CD4-positive, alpha-beta T cell treated with Interferon gamma for 1 hour (primary cell): Measurements from ENCODE around the gene TRIML1.

Source experiments
- DNase-seq: peaks from one replicate; pipeline ENCODE4 v3.0.0-alpha.2; 2020

The TRIML1 gene, protein sequence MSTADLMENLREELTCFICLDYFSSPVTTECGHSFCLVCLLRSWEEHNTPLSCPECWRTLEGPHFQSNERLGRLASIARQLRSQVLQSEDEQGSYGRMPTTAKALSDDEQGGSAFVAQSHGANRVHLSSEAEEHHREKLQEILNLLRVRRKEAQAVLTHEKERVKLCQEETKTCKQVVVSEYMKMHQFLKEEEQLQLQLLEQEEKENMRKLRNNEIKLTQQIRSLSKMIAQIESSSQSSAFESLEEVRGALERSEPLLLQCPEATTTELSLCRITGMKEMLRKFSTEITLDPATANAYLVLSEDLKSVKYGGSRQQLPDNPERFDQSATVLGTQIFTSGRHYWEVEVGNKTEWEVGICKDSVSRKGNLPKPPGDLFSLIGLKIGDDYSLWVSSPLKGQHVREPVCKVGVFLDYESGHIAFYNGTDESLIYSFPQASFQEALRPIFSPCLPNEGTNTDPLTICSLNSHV

DNA sequence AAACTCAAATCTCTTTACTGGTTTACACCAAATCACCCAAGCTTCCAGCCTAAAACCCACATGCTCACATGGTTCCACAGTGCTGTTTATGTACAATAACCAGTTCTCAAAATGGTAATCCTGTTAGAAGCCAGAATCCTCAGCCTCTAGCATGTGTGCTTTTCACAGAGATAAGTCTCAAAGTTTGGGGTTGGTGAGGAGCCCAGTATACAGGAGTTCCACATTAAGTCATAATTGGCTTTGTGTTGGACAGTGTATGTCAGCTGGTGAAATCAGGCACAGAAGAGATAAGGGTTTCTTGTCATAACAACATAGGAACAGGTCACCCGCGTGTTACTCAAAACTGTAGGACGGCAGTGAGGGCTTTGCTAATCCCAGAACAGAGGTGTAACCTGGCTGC, at the start of gene TRIML1:
TRIML1 (plus strand) TSS at position 301 of the 400 bp plus-strand sequence. CDS start 118 bp downstream, outside the sequence.
- DNase-seq = no peak

DNA sequence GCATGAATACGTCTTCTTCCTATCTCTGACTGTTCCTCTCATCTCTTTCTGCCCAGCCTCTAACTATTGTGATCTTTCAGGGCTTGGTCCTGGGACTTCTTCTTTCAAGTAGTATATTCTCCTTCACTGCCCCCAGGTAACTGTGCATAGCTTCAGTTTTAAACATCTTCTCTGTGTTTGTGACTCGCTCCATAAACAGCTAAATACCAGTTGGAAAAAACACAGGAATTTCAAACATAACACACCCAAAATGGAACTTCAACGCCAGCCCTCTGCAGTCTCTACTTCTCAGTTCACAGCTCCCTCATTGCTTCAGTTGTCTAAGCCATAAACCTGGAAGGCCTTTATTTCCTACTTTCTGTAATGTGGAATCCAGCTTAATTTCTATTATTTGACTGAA, 46.4 kb upstream of the TRIML1 start:
- no peak for DNase-seq

DNA sequence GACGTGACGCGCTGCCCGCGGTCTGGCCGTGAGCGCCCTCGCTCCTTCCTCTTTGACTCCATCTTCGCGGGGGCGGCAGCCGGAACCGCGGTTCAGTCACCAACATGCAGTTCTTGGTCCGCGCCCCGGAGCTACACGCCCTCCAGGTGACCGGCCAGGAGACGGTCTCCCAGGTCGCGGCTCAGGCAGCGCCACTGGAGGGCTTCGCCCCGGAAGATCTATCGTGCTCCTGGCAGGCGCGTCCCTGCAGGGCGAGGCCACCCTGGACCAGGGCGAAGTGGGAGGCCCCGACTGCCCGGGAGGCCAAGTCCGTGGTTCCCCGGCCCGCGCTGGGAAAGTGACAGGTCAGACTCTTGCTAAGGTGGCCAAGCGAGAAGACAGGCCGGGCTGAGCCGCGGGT, 32.8 kb upstream of the TRIML1 start:
- DNase-seq = no peak

DNA sequence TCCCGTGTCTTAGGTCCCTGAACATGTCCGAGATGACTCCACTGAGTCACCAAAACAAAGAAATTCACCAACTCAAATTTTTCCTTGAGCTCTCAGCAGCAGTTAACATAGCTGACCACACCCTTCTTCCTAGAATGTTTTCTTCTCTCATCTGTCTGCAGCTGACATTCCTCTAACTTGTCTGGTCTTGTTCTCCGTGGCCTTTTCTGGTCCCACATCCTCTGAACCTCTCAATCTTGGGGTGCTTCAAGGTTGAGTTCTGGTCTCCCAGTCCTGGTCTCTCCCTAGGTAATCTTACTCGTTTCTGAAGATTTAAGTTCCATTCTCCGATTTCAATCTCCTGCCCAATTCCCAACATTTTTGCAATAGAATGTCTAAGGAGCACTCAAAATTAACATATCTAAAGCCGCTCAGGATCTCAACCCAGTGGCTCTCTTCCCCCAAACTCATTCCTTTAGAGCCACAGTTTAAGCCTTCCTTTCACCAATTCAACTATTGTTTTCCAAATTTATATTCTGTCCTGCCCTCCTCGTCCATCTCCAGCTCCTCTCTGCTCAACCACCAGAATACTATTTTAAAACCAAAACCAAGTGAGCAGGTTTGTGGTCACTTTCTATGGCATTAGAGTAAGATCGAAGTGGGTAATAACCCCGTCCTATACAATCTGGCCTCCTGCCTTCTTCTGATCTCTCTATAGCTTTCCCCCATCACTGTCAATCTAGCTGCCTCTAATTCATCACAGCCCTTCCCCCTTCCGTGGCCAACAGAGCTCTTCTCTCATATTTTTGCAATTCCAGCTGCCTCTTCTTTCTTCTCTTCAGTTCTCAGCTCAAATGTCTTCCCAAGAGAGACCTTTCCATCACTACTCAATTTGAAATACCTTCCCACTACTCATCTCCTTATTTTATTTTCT, 31.1 kb upstream of the TRIML1 start:
- no peak for DNase-seq

DNA sequence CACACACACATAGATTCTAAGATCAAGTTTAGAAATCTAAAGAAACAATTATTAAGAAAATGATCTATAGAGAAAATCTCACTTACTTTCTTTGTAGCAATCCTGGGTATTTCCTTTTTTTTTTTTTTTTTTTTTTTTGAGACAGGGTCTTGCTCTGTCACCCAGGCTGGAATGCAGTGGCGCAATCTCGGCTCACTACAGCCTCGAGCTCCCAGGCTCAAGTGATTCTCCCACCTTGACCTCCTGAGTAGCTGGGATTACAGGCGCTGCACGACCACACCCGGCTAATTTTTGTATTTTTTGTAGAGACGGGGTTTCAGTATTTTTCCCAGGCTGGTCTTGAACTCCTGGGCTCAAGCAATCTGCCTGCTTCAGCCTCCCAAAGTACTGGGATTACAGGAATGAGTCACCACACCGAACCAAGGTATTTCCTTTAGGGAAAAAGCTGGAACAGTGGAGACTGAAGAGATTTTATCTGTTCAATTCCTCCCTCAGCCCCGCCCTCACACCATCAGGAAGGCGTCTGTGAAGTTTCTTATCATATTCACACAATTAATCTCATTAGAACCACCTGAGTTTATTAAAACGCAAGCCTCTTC, 30.0 kb upstream of the TRIML1 start, which contains the start of gene TRIML2:
TRIML2 (minus strand) TSS at position 447 of the 599 bp plus-strand sequence. CDS start 4,235 bp downstream, outside the sequence.
- DNase-seq = no peak

DNA sequence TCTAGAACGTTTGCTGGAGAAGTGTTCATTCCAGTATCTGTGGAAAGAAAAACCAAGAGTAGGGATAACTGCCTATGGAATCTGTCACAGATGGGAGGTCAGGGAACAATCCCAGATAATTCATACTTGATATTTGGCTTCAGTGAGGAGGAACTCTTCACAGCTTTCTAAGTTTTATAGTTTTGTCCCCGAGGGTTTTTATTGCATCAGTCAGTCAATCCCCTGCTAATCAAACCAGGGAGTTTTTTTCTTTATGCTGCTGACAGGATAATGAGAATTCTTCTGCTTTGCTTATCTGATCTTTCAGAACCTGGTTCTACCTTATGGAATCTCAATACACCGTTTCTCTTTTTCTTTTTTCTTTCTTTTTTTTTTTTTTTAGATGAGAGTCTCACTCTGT, 29.2 kb upstream of the TRIML1 start:
- no peak for DNase-seq

DNA sequence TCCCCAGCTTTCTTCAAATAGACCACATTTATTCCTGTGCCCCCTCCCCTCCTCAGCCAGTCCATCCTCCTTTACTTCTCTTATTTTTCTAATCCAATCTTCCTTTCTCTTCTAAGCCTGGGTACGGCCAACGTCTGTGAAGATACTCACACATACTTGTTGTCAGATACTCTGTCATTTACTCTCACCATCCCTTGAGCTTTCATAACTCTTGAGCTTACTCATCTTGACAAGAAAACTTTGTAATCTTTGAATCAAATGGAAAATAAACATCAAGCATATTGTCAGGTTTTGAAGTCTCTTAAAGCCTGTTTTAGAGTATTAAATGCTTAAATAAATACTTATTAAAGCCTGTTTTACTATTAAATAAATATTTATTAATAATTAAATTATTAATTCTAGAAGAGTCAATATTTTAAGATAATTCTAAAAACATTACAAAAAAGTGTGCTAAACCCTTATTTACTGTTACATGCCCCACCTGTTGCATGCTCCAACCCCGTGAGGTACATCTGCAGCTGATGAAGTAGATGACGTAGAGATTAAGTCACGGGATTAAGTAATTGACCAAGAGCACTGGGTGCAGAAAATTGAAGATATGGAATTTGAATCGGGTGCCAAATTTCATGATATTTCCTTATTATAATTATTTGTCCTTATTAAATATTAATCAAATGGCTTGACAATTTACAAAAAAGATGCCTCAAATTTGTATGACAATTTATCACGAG, 28.3 kb upstream of the TRIML1 start:
- no peak for DNase-seq

DNA sequence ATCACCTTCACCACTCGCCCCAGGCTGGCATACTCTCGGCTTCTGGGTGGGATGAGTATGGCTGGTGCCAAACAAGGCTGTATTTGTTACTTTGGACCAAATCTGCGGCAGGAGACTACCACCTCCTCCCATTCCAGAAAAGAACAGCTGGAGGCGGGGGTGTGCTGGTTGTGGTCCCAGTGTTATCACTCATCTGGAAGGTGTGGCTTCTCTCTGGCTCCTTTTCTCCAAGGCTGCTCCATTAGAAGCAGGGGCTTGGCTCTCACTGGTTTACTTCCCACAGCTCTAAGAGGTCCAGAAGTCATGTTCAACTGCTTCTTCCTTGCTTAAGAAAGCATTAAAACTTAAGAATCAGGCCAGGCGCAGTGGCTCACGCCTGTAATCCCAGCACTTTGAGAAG, 27.3 kb upstream of the TRIML1 start:
- no peak for DNase-seq

DNA sequence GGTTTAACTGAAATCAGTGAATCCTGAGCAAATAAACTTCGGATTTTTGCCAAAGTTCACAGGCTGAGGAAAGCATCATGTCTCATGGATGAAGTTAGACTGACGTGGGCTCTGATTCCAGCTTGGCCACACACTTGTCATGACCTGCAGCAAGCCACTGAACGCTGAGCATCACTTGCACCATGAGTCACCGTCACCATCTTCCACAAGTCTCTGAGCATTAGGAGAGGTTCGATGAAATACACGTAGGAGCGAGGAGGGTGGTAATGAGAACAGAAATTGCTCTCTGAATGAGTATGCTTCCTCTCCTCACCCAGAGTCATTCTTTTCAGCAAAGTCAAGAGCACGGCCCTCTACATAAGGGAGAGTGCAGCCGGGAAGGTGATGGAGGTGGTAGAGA, 26.1 kb upstream of the TRIML1 start:
- DNase-seq = no peak

DNA sequence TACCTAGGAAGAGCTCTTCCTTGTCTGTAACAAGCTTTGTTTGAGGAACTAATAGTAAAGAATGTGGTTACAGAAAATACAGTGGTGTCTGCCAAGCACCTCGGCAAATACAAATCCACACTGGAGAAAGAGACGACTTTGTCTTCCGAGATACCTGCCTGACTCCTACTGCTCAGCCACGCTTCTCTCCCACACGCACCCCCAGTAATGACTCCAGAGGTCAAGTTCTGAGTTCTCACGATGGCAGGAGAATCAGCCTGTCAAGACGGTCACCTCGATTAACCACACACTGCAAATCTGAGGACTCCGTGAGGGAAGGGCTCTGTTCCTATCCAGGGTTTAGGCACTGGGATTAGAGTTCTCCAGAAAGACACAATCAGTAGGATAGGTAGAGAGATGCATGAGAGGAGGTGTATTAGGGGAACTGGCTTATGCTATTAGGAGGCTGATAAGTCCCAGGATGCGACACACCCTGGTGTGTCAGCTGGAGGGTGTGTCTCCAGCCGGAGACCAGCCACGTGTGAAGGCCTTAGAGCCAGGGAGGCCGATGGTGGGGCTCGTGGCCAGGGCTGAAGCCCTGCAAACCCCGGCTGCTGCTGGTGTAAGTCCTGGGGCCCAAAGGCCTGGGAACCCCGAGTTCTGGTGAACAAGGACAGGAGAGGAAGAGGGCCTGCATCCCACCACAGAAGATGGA, 21.5 kb upstream of the TRIML1 start:
- no peak for DNase-seq

DNA sequence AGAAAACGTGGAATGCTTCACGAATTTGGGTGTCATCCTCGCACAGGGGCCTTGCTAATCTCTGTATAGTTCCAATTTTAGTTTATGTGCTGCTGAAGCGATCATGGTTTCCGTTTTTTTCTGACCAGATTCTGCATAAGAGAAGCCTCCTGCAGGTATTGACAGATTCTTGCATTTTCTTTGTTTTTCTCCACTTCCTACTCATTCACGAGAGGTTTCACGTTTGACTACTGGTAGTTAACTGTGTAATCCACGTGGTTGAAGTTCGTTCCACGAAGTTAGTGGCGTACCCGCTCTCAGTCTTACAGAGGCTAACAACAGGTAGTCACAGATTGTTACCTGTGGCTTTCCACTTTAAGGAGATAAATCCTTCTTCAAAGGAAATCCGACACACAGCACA, 17.7 kb upstream of the TRIML1 start:
- no peak for DNase-seq

DNA sequence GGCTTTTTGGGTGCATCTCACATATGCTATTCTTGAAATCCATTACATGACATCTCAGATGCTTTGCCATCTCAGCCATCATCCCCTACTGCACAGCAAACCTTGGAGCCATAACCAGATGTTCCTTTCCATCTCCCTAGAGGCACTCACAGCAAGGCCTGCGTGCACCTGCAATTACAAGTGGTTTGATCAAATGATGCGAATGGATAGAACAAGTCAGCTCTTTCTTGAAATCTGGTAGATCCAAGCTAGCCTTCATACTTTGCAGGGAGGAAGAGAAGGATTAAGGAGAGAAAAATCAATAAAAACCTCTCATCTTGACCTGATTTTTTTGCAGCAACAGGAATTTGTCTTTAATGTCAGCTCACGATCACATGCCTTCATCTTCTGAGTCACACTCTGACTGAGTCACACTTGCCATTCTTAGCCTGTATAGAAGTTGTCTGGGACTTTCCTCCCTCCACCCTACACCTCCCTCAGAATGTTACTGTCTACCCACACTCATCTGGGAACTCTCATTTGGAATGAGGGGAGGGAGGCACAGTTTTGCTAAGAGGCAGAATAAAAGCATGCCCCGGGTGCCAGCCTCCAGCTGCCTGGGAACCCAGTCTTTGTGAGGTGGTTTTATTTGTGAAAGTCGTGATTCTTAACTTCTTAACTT, 11.9 kb upstream of the TRIML1 start:
- DNase-seq = no peak

DNA sequence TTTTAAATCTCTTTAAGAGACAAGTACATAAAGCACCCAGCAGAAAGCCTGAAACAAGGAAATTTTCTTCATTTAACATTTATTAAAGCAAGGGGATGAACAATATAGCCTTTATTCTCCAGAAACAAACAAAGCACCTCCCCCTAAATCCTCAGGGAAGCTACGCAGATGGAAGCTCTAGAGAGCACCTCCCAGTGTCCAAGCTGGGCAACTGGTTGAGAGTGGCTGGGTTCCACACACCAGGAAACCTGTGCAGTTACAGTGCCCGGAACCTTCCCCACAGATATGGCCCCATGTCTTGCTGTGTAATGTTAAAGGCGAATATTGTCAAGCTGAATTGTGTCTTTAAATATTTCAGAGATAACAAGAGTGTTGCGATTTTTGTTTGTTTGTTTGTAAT, 8.9 kb upstream of the TRIML1 start:
- DNase-seq = no peak

DNA sequence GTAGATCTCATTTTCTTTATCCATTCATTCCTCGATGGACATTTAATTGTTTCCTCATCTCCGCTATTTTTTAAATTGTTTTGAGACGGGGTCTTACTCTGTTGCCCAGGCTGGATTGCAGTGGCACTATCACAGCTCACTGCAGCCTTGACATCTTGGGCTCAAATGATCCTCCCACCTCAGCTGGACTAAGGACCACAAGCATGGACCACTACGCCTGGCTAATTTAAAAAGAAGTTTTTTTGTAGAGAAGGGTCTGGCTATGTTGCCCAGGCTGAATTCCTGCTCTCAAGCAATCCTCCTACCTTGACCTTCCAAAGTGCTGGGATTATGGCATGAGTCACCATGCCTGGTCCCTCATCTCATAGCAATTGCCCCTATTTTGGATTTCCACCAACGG, 7.0 kb upstream of the TRIML1 start:
- no peak for DNase-seq

DNA sequence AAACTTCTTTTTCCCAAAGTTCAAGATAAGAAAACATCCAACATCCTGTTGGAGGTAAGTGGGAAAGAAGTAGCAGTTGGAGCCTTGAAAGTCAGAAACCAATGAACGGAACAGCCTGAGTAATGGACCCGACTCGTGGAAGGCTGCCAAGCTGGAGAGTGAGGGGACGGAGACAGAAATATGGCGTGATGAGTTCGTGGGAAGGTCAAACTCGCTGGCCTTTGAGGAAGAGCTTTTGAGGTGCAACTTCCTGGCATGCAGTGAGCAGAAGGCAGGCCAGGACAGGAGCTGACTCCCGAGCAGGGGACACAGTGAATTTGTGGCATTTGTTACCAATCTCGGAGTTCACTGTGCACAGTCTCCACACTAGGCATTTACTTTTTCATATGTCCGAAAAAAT, 1.0 kb upstream of the TRIML1 start:
- no peak for DNase-seq

DNA sequence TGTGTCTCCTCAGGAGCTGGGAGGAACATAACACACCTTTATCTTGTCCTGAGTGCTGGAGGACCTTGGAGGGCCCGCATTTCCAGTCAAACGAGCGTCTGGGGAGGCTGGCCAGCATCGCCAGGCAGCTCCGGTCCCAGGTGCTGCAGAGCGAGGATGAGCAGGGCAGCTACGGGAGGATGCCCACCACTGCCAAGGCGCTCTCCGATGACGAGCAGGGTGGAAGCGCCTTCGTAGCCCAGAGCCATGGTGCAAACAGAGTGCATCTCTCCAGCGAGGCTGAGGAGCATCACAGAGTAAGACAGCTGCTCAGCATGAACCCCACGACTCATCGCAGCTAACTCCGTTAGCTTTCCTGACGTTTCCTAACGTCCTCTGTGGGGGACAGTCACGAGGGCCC, 430 bp downstream of the TRIML1 start:
- DNase-seq = no peak

DNA sequence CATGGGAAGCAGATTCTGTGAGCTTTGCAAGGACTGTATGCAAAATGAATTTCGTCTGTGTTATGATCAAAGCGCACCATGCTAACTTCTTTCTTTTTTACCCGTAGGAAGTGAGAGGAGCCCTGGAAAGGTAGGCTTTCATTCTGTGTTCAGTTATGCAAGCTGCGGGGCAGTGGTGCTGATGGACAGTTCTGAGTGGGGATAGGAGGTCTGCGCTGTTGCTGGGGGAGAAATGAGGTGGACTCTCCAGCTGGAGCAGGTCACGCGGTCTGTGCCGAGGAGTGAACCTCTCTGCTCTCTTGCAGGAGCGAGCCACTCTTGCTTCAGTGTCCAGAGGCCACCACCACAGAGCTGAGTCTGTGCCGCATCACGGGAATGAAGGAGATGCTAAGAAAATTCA, 4.5 kb downstream of the TRIML1 start:
- DNase-seq = no peak

DNA sequence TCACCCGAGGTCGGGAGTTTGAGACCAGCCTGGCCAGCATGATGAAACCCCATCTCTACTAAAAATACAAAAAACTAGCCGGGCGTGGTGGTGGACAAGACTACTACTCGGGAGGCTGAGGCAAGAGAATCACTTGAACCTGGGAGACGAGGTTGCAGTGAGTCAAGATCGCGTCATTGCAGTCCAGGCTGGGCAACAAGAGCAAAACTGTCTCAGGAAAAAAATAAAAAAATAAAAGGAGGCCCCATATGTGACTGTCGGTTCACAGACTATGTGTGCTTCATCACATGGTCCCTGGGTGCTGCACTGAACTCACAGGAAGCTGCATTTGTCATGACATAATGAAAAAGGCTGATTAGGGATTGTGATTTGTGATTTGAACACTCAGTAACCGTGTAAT, 6.4 kb downstream of the TRIML1 start:
- DNase-seq = no peak

DNA sequence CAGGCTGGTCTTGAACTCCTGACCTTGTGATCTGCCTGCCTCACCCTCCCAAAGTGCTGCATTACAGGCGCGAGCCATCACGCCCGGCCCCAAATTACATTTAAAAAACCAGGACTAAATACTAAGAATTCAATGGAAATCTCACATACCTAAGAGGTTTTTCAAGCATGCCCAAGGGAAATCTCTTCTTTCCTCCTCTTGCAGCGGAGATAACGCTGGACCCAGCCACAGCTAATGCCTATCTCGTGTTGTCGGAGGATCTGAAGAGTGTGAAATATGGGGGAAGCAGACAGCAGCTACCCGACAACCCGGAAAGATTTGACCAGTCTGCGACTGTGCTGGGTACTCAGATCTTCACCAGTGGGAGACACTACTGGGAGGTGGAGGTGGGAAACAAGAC, 7.4 kb downstream of the TRIML1 start:
- no peak for DNase-seq

DNA sequence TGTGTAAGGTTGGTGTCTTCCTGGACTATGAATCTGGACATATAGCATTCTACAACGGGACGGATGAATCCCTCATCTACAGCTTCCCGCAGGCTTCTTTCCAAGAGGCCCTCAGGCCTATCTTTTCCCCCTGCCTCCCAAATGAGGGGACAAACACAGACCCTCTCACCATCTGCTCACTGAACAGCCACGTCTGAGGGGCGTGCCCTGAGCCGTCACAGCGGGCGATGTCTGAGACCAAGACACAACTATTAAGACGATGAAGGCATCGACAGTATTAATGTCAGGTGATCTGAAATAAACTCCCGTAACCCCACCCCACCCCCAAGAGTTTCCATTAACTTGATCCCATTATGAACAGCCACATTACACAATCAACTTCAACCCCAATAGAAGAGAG, 7.9 kb downstream of the TRIML1 start:
- no peak for DNase-seq

DNA sequence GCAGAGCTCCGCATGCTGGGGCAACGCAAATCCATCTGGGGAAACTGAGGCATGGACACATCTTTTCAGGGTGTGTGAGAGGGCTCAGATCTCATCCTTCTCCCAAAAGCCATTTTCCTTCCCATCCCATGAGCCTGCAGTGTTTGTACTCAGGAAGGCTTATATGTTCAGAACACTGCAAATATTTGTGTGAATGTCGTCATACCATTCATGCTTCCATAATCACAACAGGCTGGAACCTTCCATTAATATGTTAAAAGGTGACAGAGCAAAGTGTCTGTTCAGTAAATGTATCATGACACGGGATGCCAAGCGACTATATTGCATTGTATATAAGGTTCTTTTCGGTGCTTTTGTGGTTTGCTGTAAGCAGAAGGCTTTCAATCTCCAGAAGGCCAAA, 8.5 kb downstream of the TRIML1 start:
- DNase-seq = no peak
